Measurements from ENCODE around the gene MOV10. TPM values are rescaled to one million over a fixed set of nuclear protein-coding genes. Genes with fewer than 3 reads are reported as not detected.

Gene MOV10
- total and polyA plus RNA-seq, 9 of the 15 experiments (the other 6 are each of a cell fraction or from before 2014, with no cell fraction given): 16.7 to 105 (median 49.5) TPM

DNA sequence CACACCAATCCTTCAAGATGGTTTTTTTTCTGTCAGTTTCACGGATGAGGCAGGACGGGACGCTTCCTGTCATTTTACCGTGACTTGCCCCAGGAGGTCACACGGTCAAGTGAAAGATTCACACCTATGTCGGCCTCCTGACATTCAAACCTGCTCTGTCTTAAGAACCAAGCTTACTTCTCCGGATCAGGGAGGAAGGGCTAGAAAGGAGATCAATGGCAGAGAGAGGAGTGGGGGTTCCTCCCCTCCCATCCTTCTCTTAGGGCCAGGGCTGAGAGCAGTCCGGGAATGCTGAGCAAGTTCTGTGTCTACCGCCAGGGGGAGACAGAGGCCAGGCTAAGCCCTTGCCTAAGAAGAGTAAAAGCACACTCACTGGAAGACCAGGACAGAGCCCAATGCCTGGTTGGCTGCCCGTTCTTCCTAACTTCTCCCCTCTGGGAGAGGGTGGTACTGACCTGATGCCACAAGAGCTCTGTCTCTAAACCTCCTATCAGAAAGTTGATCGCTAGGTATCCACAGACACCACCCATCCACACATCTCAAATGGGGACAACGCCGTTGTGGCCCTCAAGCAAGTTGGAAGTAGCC lies 41.8 kb downstream of the MOV10 start (continued):
- TF ChIP-seq, protein P1, sequence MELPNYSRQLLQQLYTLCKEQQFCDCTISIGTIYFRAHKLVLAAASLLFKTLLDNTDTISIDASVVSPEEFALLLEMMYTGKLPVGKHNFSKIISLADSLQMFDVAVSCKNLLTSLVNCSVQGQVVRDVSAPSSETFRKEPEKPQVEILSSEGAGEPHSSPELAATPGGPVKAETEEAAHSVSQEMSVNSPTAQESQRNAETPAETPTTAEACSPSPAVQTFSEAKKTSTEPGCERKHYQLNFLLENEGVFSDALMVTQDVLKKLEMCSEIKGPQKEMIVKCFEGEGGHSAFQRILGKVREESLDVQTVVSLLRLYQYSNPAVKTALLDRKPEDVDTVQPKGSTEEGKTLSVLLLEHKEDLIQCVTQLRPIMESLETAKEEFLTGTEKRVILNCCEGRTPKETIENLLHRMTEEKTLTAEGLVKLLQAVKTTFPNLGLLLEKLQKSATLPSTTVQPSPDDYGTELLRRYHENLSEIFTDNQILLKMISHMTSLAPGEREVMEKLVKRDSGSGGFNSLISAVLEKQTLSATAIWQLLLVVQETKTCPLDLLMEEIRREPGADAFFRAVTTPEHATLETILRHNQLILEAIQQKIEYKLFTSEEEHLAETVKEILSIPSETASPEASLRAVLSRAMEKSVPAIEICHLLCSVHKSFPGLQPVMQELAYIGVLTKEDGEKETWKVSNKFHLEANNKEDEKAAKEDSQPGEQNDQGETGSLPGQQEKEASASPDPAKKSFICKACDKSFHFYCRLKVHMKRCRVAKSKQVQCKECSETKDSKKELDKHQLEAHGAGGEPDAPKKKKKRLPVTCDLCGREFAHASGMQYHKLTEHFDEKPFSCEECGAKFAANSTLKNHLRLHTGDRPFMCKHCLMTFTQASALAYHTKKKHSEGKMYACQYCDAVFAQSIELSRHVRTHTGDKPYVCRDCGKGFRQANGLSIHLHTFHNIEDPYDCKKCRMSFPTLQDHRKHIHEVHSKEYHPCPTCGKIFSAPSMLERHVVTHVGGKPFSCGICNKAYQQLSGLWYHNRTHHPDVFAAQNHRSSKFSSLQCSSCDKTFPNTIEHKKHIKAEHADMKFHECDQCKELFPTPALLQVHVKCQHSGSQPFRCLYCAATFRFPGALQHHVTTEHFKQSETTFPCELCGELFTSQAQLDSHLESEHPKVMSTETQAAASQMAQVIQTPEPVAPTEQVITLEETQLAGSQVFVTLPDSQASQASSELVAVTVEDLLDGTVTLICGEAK (IDR thresholded peaks at IDR 0.05): 0 out of 2 replicates have a peak, but pooled peaks have one; percentile 5
- TF ChIP-seq, protein P1 (CRISPR knock-in tag; IDR thresholded peaks at IDR 0.05): no peak
- TF ChIP-seq, protein P2, sequence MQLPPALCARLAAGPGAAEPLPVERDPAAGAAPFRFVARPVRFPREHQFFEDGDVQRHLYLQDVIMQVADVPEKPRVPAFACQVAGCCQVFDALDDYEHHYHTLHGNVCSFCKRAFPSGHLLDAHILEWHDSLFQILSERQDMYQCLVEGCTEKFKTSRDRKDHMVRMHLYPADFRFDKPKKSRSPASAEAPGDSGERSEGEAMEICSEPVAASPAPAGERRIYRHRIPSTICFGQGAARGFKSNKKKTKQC (CRISPR knock-in tag; IDR thresholded peaks at IDR 0.05): peak; percentile 86
- TF ChIP-seq, protein P3, sequence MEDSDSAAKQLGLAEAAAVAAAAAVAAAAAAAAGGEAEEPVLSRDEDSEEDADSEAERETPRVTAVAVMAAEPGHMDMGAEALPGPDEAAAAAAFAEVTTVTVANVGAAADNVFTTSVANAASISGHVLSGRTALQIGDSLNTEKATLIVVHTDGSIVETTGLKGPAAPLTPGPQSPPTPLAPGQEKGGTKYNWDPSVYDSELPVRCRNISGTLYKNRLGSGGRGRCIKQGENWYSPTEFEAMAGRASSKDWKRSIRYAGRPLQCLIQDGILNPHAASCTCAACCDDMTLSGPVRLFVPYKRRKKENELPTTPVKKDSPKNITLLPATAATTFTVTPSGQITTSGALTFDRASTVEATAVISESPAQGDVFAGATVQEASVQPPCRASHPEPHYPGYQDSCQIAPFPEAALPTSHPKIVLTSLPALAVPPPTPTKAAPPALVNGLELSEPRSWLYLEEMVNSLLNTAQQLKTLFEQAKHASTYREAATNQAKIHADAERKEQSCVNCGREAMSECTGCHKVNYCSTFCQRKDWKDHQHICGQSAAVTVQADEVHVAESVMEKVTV (CRISPR knock-in tag; IDR thresholded peaks at IDR 0.05): peak; percentile 99
- TF ChIP-seq, protein P4, sequence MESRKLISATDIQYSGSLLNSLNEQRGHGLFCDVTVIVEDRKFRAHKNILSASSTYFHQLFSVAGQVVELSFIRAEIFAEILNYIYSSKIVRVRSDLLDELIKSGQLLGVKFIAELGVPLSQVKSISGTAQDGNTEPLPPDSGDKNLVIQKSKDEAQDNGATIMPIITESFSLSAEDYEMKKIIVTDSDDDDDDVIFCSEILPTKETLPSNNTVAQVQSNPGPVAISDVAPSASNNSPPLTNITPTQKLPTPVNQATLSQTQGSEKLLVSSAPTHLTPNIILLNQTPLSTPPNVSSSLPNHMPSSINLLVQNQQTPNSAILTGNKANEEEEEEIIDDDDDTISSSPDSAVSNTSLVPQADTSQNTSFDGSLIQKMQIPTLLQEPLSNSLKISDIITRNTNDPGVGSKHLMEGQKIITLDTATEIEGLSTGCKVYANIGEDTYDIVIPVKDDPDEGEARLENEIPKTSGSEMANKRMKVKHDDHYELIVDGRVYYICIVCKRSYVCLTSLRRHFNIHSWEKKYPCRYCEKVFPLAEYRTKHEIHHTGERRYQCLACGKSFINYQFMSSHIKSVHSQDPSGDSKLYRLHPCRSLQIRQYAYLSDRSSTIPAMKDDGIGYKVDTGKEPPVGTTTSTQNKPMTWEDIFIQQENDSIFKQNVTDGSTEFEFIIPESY (CRISPR knock-in tag; IDR thresholded peaks at IDR 0.05): 0 out of 2 replicates have a peak, but pooled peaks have one; percentile 37
- TF ChIP-seq SETDB1 (IDR thresholded peaks at IDR 0.05; ENCODE audit: low read length): no peak
